Neuron (in vitro differentiated cells): ENCODE measurements around the gene PRRT1B.

Experiments used
- H2AFZ ChIP-seq: one replicate; pipeline ENCODE4 v1.6.1; 2013; ENCODE audit warnings: low read depth, mild to moderate bottlenecking, inconsistent platforms, low read length, moderate library complexity
- H3K27me3 ChIP-seq: one replicate; pipeline ENCODE4 v1.6.1; 2013; ENCODE audit warnings: low read length; ENCODE audit not compliant: insufficient read depth
- H3K36me3 ChIP-seq: one replicate; pipeline ENCODE4 v1.6.1; 2013; ENCODE audit warnings: low read length; ENCODE audit not compliant: insufficient read depth
- H3K4me1 ChIP-seq: one replicate; pipeline ENCODE4 v1.6.1; 2013; ENCODE audit warnings: low read length; ENCODE audit not compliant: insufficient read depth
- H3K4me3 ChIP-seq: 2 replicates; pipeline ENCODE4 v1.5.1; 2013; ENCODE audit warnings: mild to moderate bottlenecking, low read length, moderate library complexity
- H3K9me3 ChIP-seq: one replicate; pipeline ENCODE4 v1.6.1; 2013; ENCODE audit warnings: low read length

Gene PRRT1B

DNA sequence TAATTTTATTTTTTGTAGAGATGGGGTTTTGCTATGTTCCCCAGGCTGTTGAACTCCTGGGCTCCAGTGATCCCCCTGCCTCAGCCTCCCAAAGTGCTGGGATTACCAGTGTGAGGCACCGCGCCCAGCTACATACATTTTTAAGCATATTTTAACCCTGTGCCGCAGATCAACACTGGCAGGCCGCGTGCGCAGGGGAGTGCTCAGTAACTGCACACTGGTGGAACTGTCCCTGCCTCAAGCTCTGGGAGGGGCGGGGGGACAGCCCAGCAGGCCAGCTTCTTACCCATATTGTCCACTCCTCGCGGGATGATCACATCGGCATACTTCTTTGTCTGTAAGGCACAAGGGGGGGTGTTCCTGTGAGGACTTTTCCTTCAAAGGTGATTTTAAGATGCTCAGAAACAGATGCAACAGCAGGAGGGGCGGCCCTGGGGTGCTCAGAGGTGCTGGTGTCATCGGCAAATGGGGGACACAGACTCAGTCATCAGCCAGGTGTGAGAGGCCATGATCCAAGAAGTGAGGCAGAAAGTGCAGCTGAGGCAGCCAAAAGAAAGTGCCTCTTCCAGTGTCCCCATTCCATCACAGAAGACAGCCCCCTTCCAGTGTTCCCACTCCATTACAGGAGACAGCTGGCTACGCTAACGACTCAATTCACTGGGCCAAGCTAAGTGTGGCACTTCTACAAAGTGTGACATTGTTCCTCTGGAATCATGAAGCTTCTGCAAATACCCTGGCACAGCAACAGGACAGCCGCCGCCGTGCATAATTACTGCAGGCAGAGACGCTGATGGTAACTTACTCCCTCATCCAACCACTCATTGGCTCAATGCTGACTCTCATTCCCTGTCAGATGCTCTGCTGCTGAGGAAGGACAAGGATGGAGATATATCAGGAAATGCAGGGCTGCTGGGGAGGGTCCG is 19.4 kb upstream of the PRRT1B start:
- Histone ChIP-seq H3K4me1 (peaks cover 11% of the 10 kb centered on the region), H3K4me3 (no peak overlapping the region), H3K9me3 (no peaks in the 10 kb centered on the region), H3K36me3 (peaks cover 83% of the 10 kb centered on the region), H3K27me3 (no peaks in the 10 kb centered on the region), H2AFZ (no peak overlapping the region)

DNA sequence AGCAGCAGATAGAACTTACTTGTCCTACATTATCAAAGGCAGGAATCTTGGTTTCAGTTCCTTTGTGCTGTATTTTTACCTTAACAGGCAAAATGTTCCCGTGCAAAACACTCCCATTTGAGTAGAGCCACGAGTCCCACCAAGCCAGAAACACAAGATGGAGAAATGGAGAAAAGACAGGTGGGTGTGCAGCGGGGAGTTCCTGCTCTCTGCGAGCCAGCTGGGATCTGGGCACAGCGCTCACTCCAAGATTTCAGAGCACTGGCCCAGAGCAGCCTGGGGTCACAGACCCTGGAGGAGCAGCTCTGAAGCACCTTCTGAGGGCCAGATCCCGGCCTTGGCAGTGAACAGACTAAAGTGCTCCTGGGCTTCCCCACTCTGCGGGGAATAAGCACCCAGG is 17.1 kb upstream of the PRRT1B start:
- H3K9me3 ChIP-seq = no peaks in the 10 kb centered on the region
- H3K27me3 ChIP-seq = no peaks in the 10 kb centered on the region
- peaks cover 60% of the 10 kb centered on the region for H3K36me3 ChIP-seq
- peaks cover 11% of the 10 kb centered on the region for H3K4me1 ChIP-seq
- no peak overlapping the region for H2AFZ ChIP-seq
- H3K4me3 ChIP-seq = no peak overlapping the region

DNA sequence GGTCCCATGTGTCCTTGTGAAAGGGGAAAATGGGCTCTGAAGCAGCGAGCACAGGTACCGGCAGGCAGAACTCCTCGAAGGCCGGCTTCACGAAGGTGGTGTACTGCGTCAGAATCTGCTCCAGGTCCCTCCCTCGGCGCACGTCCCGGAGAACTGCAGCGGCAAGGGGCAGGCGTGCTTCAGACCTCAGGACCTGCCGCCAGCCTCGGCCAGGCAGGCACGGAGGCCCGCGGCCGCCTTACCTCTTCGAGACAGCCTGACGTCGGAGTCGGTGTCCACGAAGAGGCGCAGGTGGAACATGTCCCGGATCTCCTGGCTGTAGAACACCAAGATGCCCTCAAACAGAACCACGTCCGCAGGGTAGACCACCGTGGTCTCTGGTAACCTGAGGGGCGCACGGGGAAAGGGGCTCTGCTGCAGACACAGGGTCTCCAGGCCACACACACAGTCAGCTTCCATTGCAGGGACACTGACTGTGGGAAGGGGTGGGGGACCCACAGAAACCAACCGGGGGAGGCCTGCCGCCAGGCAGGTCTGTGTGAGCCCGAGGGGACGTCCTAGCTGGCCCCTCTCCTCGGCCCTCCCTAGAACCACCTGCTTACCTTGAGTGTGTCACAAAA is 16.3 kb upstream of the PRRT1B start:
- H3K4me3 ChIP-seq = no peak overlapping the region

DNA sequence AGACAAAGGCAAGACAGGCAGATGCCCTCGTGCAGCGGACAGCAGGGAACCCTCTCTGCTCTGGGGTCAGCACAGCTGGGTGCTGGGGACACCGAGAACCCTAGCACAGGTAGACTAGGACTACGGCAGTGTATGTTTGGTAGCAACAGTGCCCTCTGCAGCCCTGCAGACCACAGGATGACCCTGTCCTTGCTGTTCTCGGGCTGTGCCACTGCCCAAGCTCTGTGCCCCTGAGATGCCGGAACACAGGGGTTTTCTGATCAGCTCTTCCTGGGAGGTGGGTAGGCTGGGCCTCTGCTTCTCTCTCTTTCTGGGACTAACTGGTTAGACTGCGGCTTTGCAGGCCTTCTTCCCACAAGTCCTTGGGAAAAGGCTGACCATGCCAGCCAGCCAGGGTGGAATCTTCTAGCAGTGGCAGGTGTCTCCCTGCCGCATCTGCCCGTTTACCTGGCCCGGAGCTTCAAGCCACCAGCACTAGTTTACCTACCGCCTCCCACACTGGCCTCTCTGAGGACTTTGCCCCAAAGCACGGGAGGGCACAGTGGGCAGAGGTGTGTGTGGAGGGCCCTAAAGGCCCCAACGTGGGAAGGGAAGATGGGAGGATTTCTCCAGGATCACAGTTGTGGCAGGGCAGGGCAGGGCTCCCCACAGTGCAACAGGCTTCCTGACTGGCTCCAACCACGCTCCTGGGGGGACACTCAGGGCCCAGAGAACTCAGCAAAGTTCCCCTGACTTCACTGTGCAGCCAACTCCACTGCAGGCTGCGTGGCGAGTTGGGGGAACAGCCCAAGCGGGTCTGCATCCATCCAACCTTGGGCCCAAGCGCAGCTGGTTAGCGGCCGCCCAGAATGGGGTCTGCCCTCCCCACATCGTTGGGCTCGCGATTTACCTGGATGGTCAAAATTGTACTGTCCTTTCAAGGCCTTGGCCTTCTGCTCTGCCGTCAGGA is 15.5 kb upstream of the PRRT1B start:
- H3K4me1 ChIP-seq = peaks cover 11% of the 10 kb centered on the region
- H3K9me3 ChIP-seq = no peaks in the 10 kb centered on the region
- H3K27me3 ChIP-seq = no peaks in the 10 kb centered on the region
- peak overlapping the region; percentile 53 for H3K4me3 ChIP-seq
- H2AFZ ChIP-seq = no peak overlapping the region
- peaks cover 45% of the 10 kb centered on the region for H3K36me3 ChIP-seq

More for the DNA sequence above, 16.3 kb upstream of the PRRT1B start:
- H3K27me3 ChIP-seq = no peaks in the 10 kb centered on the region
- no peaks in the 10 kb centered on the region for H3K9me3 ChIP-seq
- no peak overlapping the region for H2AFZ ChIP-seq
- H3K4me1 ChIP-seq = peaks cover 11% of the 10 kb centered on the region
- peaks cover 52% of the 10 kb centered on the region for H3K36me3 ChIP-seq

DNA sequence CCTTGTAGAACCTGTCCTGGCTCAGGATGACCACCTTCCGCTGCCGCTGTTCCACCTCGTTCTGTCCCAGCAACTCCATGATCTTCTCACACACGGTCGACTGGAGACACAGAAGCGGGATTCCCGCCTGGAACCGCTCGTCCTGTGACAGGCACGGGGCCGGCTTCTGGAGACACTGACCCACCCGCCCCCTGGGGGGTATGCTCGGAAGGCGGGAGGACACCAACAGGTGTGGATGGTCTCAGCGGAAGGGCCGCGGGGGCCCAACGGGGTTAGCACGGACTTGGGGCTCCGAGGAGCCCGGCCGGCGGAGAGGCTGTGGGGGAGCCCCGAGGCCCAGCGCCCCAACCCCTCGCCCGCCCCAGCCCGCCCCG is 14.8 kb upstream of the PRRT1B start:
- H2AFZ ChIP-seq = peak overlapping the region; percentile 93
- H3K9me3 ChIP-seq = no peaks in the 10 kb centered on the region
- peaks cover 40% of the 10 kb centered on the region for H3K36me3 ChIP-seq

DNA sequence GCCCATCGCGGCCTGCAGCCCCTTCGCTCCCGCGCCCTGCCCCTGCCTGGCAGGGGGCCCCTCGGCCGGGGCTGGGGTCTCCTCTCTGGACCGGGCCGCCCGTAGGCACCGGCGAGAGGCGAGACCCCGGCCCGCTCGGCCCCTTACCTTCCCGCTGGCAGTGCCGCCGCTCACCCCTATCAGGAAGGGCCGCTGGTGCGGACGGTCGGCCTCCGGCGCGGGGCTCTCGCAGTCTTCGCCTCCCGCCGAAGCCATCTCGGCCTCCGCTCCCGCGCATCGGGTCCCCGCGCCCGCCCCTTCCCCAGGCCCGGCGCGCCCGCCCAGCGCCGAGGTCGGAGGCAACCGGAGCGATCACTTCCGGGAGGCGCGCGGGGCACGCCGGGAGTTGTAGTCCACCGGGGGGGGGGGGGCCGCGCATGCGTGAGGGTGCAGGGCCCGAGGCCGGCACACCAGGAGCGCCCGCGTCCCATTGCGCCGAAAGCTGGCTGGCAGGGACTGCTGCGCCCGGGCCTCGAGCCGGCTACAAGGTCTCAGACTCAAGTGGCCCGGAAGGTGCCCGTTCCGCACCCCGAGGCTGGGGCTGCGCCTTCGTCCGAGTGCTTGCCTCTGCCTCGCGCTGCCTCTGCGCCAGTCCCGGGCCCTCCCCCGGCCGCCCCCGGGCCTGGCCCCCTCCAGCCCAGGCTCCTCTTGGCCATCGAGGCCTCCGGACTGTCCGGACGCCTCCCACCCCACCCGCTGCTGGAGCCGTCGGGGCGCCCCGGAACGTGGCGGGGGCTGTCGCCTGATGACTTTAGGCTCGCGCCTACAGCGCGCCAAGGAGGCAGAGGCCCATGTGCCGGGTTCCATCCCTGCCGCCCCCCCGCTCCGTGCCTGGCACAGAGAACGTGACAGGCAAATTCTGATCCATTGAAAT is 14.1 kb upstream of the PRRT1B start, which contains the start of gene UCK1:
UCK1 (minus strand) TSS at position 344 of the 913 bp plus-strand sequence; CDS start at position 255, 89 bp downstream.
- no peaks in the 10 kb centered on the region for H3K9me3 ChIP-seq
- H3K27me3 ChIP-seq = no peaks in the 10 kb centered on the region
- peak within 1 kb of the TSS; percentile 93 for H2AFZ ChIP-seq
- peak within 1 kb of the TSS; percentile 53 for H3K4me3 ChIP-seq
- peaks cover 35% of the 10 kb centered on the region for H3K36me3 ChIP-seq
- H3K4me1 ChIP-seq = peaks cover 11% of the 10 kb centered on the region

More for the DNA sequence above, 14.8 kb upstream of the PRRT1B start:
- H3K4me3 ChIP-seq = peak overlapping the region; percentile 53
- no peaks in the 10 kb centered on the region for H3K27me3 ChIP-seq
- peaks cover 11% of the 10 kb centered on the region for H3K4me1 ChIP-seq

DNA sequence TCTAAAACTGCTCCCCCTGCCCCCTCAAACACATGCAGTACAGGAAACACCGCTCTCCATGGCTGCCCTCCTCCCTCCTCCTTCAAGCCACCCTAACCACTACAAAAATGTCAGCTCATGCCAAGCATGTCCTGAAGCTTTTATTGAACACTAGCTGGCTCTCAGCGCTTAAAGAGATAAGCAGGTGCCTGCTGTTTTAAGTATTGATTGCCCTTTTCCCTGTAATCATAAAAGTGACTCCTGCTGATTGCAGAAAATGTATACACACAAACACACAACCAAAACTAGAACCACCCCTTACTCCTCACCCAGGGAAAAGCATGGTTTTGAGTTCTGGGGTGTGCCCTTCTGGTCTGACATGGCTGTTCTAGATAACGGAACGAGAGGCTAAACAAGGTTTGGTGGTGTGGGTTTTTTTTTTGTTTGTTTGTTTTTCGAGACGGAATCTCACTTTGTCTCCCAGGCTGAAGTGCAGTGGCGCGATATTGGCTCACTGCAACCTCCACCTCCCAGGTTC is 10.5 kb upstream of the PRRT1B start:
- no peak overlapping the region for H3K4me3 ChIP-seq
- H2AFZ ChIP-seq = no peak overlapping the region
- peaks cover 8% of the 10 kb centered on the region for H3K4me1 ChIP-seq
- no peaks in the 10 kb centered on the region for H3K9me3 ChIP-seq
- H3K36me3 ChIP-seq = peaks cover 2% of the 10 kb centered on the region
- H3K27me3 ChIP-seq = no peaks in the 10 kb centered on the region

DNA sequence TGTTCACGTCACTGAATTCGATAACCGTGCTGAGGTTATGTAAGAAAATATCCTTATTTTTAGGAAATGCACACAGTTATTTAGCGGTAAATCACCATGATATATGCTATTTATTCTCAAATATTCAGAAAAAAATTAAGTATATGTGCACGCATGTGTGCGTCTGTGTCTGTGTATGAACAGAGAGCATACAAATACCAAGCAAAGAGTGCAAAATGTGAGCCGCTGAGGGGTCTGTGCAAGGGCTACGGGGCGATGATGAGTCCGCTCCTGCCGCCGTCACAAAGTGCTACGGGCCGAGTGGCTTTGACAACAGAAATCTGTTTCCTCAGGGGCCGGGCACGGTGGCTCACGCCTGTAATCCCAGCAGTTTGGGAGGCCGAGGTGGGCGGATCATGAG is 7.4 kb upstream of the PRRT1B start:
- no peak overlapping the region for H2AFZ ChIP-seq
- no peaks in the 10 kb centered on the region for H3K27me3 ChIP-seq
- no peaks in the 10 kb centered on the region for H3K9me3 ChIP-seq
- H3K4me3 ChIP-seq = no peak overlapping the region
- H3K4me1 ChIP-seq = no peaks in the 10 kb centered on the region
- no peaks in the 10 kb centered on the region for H3K36me3 ChIP-seq

DNA sequence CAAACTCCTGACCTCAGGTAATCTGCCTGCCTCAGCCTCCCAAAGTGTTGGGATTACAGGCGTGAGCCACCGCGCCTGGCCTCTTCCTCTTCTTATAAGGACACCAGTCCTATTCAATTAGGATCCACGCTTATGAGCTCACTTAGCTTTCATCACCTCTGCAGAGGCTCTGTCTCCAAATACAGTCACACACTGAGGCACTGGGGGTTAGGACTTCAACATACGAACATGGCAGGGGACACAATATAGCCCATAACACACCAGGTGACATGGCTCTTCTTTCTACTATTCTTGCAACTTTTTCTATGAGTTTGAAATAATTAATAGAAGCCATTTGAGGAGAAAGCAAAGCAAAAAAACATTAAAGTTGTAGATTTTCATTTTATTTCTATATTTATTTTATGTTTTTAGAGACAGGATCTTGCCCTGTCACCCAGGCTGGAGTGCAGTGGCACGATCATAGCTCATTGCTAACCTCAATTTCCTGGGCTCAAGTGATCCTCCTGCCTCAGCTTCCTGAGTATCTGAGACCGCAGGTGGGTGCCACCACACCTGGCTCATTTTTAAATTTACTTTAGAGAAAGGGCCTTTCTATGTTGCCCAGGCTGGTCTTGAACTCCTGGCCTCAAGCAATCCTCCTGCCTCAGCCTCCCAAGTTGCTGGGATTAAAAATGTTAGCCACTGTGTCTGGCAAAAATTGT is 6.0 kb upstream of the PRRT1B start:
- H3K4me3 ChIP-seq = no peak overlapping the region
- H3K27me3 ChIP-seq = no peaks in the 10 kb centered on the region
- peaks cover 6% of the 10 kb centered on the region for H3K9me3 ChIP-seq
- H3K4me1 ChIP-seq = no peaks in the 10 kb centered on the region
- H3K36me3 ChIP-seq = no peaks in the 10 kb centered on the region
- H2AFZ ChIP-seq = no peak overlapping the region

DNA sequence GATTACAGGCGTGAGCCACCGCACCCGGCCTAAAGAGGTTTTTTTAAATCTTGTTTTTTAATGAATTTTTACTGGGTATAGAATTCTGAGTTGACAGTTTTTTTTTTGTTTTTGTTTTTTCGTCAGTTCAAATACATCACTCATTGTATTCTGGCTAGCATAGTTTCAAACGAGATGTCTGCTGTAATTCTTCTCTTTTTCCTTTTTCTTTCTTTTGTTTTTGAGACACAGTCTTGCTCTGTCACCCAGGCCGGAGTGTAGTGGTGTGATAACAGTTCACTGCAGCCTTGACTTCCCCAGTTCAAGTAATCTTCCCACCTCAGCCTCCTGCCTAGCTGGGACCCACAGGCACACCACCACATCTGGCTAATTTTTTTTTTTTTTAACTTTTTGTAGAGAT is 2.2 kb upstream of the PRRT1B start:
- H3K4me3 ChIP-seq = no peak overlapping the region

DNA sequence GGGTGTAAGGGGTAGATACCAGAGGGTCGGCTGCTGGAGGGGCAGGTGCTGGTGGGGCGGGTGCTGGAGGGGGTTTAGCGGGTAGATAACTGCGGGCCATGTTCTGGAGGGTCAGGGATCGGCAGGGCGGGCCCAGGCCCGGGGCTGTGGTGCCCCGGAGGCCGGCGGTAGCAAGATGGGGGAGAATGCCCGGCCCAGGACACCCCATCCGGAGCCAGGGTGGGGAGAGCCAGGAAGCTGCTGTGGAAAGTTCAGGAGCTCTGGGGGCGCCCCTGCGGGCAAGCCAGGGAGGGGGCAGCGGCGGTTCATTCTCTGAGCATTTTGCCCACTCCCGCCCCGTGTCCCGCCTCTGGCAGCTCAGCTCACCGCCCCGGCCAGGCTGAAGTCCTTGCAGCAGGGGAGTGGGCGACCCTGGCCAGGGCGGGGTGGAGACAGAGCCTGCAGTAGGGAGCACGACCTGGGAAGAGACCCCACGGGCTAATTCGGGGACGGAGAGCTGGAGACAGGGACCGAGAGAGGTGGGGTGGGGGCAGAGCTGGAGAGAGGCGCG is 538 bp downstream of the PRRT1B start:
- H2AFZ ChIP-seq = no peak overlapping the region
- H3K4me3 ChIP-seq = no peak overlapping the region
- peaks cover 11% of the 10 kb centered on the region for H3K9me3 ChIP-seq
- no peaks in the 10 kb centered on the region for H3K27me3 ChIP-seq
- no peaks in the 10 kb centered on the region for H3K36me3 ChIP-seq
- H3K4me1 ChIP-seq = no peaks in the 10 kb centered on the region

More for the DNA sequence above, 2.2 kb upstream of the PRRT1B start:
- H3K27me3 ChIP-seq = no peaks in the 10 kb centered on the region
- peaks cover 11% of the 10 kb centered on the region for H3K9me3 ChIP-seq
- H3K36me3 ChIP-seq = no peaks in the 10 kb centered on the region
- no peaks in the 10 kb centered on the region for H3K4me1 ChIP-seq
- H2AFZ ChIP-seq = no peak overlapping the region
